Measurements from ENCODE around the gene MLLT3.

The MLLT3 gene

GRCh38 chr9:20391208-20391607 lies 231.1 kb downstream of the MLLT3 start:
- TF ChIP-seq CTCF (conservative IDR thresholded peaks at IDR 0.05; ENCODE audit: low read depth, low read length), result no peak
- no peaks in the 10 kb centered on the region for H3K36me3 ChIP-seq (ENCODE audit: insufficient read depth)
- H3K9ac ChIP-seq, result no peak overlapping the region
- H3K27ac ChIP-seq, result no peak overlapping the region
- no peaks in the 10 kb centered on the region for H4K20me1 ChIP-seq (ENCODE audit: insufficient read depth)
- no peaks in the 10 kb centered on the region for H3K4me1 ChIP-seq (ENCODE audit: low read depth, poor library complexity, severe bottlenecking)
- no peak overlapping the region for H3K4me2 ChIP-seq
- no peak overlapping the region for H3K4me3 ChIP-seq (IDR thresholded peaks at IDR 0.05; ENCODE audit: insufficient read depth, low read depth, low read length)
- H3K27me3 ChIP-seq (ENCODE audit: insufficient read depth, low read depth), result no peaks in the 10 kb centered on the region
- H3K79me2 ChIP-seq (ENCODE audit: insufficient read depth, low read depth), result no peaks in the 10 kb centered on the region
- H2AFZ ChIP-seq (ENCODE audit: low read depth), result no peak overlapping the region

GRCh38 chr9:20390400-20390799 lies 231.9 kb downstream of the MLLT3 start:
- no peak overlapping the region for H3K4me2 ChIP-seq
- no peak overlapping the region for H3K27ac ChIP-seq
- H3K4me3 ChIP-seq (IDR thresholded peaks at IDR 0.05; ENCODE audit: insufficient read depth, low read depth, low read length), result no peak overlapping the region
- TF ChIP-seq CTCF (conservative IDR thresholded peaks at IDR 0.05; ENCODE audit: low read depth, low read length), result no peak
- no peaks in the 10 kb centered on the region for H3K36me3 ChIP-seq (ENCODE audit: insufficient read depth)
- no peaks in the 10 kb centered on the region for H3K4me1 ChIP-seq (ENCODE audit: low read depth, poor library complexity, severe bottlenecking)
- H3K9ac ChIP-seq, result no peak overlapping the region
- H2AFZ ChIP-seq (ENCODE audit: low read depth), result no peak overlapping the region
- H4K20me1 ChIP-seq (ENCODE audit: insufficient read depth), result no peaks in the 10 kb centered on the region
- H3K79me2 ChIP-seq (ENCODE audit: insufficient read depth, low read depth), result no peaks in the 10 kb centered on the region
- no peaks in the 10 kb centered on the region for H3K27me3 ChIP-seq (ENCODE audit: insufficient read depth, low read depth)

- no peak overlapping the region for H3K9ac ChIP-seq
- no peak for TF ChIP-seq CTCF (conservative IDR thresholded peaks at IDR 0.05; ENCODE audit: low read depth, low read length)
- H3K4me2 ChIP-seq, result no peak overlapping the region
- H2AFZ ChIP-seq (ENCODE audit: low read depth), result no peak overlapping the region
- no peak overlapping the region for H3K4me3 ChIP-seq (IDR thresholded peaks at IDR 0.05; ENCODE audit: insufficient read depth, low read depth, low read length)
- no peaks in the 10 kb centered on the region for H4K20me1 ChIP-seq (ENCODE audit: insufficient read depth)
- H3K36me3 ChIP-seq (ENCODE audit: insufficient read depth), result no peaks in the 10 kb centered on the region
- no peak overlapping the region for H3K27ac ChIP-seq
- no peaks in the 10 kb centered on the region for H3K79me2 ChIP-seq (ENCODE audit: insufficient read depth, low read depth)
- H3K4me1 ChIP-seq (ENCODE audit: low read depth, poor library complexity, severe bottlenecking), result peaks cover 21% of the 10 kb centered on the region
- no peaks in the 10 kb centered on the region for H3K27me3 ChIP-seq (ENCODE audit: insufficient read depth, low read depth)
These were observed 235.2 kb downstream of the MLLT3 start for GRCh38 chr9:20387062-20387461.

- TF ChIP-seq CTCF (conservative IDR thresholded peaks at IDR 0.05; ENCODE audit: low read depth, low read length), result no peak
These were observed 237.7 kb downstream of the MLLT3 start for GRCh38 chr9:20384642-20385041.

More at GRCh38 chr9:20384642-20385041, 237.7 kb downstream of the MLLT3 start:
- H3K27me3 ChIP-seq (ENCODE audit: insufficient read depth, low read depth), result no peaks in the 10 kb centered on the region
- no peak overlapping the region for H2AFZ ChIP-seq (ENCODE audit: low read depth)
- H3K4me3 ChIP-seq (IDR thresholded peaks at IDR 0.05; ENCODE audit: insufficient read depth, low read depth, low read length), result no peak overlapping the region
- no peaks in the 10 kb centered on the region for H3K36me3 ChIP-seq (ENCODE audit: insufficient read depth)
- no peak overlapping the region for H3K4me2 ChIP-seq
- H3K27ac ChIP-seq, result no peak overlapping the region
- no peak overlapping the region for H3K9ac ChIP-seq
- peaks cover 30% of the 10 kb centered on the region for H3K4me1 ChIP-seq (ENCODE audit: low read depth, poor library complexity, severe bottlenecking)
- H3K79me2 ChIP-seq (ENCODE audit: insufficient read depth, low read depth), result no peaks in the 10 kb centered on the region
- H4K20me1 ChIP-seq (ENCODE audit: insufficient read depth), result no peaks in the 10 kb centered on the region
